Measurements from ENCODE around the gene ZNF484. TPM values are rescaled to one million over a fixed set of nuclear protein-coding genes. Genes with fewer than 3 reads are reported as not detected.
"Not testable (repeated sequence)": the region's sequence is repeated elsewhere in the genome, so short reads cannot be mapped to it uniquely, and the experiment has no call there.

Gene ZNF484
- total RNA-seq, 2 experiments from 2014 or later, result 13.0 to 14.4 TPM

DNA sequence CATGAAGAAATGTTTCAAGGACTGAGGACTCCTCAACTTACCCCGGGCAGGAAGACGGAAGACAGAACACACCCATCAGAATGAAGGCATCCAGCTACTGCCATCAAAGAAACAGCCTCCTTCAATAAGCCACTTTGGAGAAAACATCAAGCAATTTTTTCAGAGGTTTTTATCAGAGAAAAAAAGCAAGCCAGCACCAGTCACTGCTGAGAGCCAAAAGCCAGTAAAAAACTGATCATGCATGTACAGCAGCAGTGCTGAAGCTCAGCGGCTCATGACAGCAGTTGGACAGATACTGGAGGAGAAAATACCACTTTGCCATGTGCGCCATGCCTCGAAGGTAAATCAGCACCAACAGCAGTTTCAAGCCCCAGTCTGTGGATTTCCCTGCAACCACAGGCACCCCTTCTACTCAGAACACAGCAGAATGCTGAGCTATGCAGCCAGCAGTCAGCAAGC lies 10.1 kb upstream of the ZNF484 start:
- peak overlapping the region; percentile 54 for H3K27ac Mint-ChIP-seq
- POLR2A ChIA-PET, result no interaction called here
- no peaks in the 10 kb centered on the region for H3K9me3 Mint-ChIP-seq
- H3K36me3 Mint-ChIP-seq (ENCODE audit: low read depth), result peaks cover 6% of the 10 kb centered on the region
- H3K4me1 Mint-ChIP-seq, result peaks cover 40% of the 10 kb centered on the region
- CTCF ChIA-PET, result no interaction called here
- H3K4me3 Mint-ChIP-seq, result peak overlapping the region; percentile 31
- peak; percentile 35 for DNase-seq
- H3K27me3 Mint-ChIP-seq, result peaks cover 9% of the 10 kb centered on the region

DNA sequence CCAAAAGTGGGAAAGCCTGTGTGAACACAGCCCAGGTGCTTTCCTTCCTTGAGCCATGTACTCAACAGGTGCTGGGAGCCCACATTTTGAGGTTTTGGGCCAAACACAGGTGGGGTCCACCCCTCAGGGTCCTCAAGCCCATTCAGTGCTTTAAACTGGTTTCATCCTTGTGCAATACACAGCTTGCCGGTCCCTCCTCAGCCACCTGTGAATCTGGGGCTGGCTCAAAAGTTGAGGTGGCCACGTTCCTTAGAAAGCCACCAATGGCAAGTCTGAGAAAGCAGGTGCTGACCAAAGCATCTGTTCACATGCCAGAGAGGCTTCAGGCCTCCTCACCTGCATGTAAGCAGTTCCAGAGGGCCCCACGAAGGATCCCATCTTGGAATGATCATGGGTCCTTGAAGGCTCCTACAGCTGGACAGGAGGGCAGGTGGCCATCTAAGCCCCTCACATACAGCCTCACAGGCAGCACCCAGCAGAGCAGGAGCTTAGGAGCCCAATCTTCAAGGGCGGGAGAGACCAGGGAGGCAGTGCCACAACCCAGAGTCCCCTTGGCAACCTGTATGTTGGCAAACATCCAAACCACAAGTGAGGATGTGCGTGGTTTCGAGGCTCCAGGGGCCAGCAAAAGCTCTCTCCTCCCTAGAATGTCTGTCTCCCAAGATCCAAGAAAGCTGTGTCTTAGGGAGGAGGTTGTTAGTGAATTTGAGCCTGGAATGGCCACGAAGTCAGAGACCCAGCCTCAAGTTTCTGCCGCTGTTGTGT lies 9.2 kb upstream of the ZNF484 start:
- H3K9me3 Mint-ChIP-seq; H3K27me3 Mint-ChIP-seq; H3K36me3 Mint-ChIP-seq (ENCODE audit: low read depth); POLR2A ChIA-PET; CTCF ChIA-PET: not testable (repeated sequence)
- DNase-seq, result peak; percentile 65
- Mint-ChIP-seq H3K4me3 (peak overlapping the region; percentile 10), H3K27ac (peak overlapping the region; percentile 16), H3K4me1 (peaks cover 35% of the 10 kb centered on the region)

DNA sequence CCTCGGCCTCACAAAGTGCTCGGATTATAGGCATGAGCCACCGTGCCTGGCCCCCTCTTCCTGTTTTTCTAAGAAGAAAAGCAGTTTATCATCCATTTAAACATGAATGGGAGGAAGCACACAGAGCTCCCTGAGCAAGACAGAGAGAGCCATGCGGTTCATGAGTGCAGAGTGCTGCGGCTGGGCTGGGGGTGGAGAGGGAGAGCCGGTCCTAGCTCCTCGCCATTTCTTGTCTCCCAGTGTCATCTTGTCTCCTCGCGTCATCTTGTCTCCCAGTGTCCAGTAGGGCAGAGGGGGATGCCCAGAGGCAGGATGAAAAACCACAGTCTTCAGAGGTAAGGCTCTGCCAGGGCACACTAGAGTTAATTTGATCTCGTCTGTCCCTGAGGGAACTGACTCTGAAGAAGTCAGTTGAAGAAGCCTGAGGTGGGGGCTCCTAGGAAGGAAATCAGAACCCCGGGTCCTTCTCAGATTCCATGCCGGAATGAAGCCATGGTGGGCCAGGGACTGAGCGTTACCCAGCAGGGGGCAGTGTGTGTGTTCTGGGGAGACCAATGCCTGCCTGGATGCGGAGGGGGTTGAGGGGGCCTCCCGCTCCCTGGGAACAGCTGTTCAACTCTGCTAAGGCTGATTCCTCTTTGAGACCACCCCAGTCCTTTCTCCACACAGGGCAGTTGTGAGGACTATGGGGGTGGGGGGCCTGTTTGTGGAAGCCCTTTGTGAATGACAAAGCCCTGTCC lies 6.0 kb upstream of the ZNF484 start:
- CTCF ChIA-PET, result interaction anchor here (0.7 kb wide), 1 partner anchor 11 kb away, joined by 3 read pairs; no protein-coding TSS in a partner anchor
- H3K9me3 Mint-ChIP-seq; DNase-seq; H3K36me3 Mint-ChIP-seq (ENCODE audit: low read depth); H3K4me3 Mint-ChIP-seq; POLR2A ChIA-PET; H3K27me3 Mint-ChIP-seq: not testable (repeated sequence)
- peaks cover 34% of the 10 kb centered on the region for H3K4me1 Mint-ChIP-seq
- H3K27ac Mint-ChIP-seq, result peak overlapping the region; percentile 62

DNA sequence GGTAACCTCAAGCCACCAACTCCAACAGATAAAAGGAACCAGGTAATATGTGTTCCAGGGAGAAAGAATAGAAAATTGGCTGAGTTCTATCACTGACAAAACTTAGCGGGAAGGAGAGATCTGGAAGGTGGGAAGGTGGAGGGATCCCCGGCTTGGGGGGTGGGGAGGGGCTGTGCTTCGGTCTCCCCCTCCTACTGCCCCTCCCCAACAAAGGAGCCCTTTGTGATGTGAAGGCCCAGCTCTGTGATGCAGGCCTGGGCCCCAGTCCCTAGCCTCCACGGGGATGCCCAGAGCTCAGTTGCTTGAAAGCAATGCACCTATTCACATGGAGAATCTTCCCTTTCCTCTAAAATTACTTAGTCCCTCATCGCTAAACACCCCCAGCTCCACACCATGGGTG lies 4.4 kb upstream of the ZNF484 start:
- H3K9me3 Mint-ChIP-seq, result peaks cover 6% of the 10 kb centered on the region
- H3K4me1 Mint-ChIP-seq, result peaks cover 31% of the 10 kb centered on the region
- POLR2A ChIA-PET, result no interaction called here
- DNase-seq, result no peak
- H3K27ac Mint-ChIP-seq, result no peak overlapping the region
- H3K4me3 Mint-ChIP-seq, result no peak overlapping the region
- peaks cover 5% of the 10 kb centered on the region for H3K27me3 Mint-ChIP-seq
- CTCF ChIA-PET, result no interaction called here
- peaks cover 15% of the 10 kb centered on the region for H3K36me3 Mint-ChIP-seq (ENCODE audit: low read depth)

DNA sequence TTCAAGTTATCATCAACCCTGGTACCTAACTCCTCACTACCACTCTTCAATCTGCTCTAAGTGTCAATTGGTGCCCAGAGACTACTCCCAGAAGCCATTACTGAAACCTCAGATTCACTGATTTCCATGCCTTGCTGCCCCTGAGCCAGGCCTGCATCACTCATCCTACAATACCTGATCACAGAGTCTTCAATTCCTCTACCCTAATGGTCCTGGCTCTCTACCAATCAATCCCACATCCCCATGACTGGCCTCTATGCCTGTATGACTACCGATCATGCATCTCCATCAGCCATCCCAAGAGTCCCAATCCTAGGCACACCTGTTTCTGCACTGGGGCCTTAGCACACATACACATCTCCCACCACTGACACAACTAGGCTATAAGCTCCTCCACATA lies 2.5 kb downstream of the ZNF484 start:
- Mint-ChIP-seq H3K4me3 (no peak overlapping the region), H3K27me3 (no peaks in the 10 kb centered on the region), H3K4me1 (peaks cover 51% of the 10 kb centered on the region), H3K27ac (no peak overlapping the region), H3K9me3 (peaks cover 8% of the 10 kb centered on the region), H3K36me3 (ENCODE audit: low read depth) (peaks cover 54% of the 10 kb centered on the region)
- no peak for DNase-seq
- POLR2A ChIA-PET, result no interaction called here
- CTCF ChIA-PET, result no interaction called here

DNA sequence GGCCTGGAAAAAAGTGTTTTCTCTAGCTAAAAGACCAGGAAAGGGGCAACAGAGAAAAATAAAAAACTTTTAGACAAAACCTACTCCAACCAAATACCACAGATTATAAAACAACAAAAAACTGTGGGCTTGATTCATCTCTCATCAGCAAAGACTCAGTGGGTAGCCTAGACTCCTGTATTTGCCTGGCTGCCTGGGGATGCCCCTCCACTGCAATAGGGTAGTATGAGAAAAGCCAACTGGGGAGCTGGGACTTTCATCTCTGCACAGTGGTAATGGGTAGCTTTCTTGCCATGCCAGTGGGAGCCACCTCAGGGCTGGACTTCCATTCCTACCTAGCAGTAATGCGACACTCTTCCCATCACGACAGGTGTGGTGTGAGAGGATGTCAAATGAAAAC lies 7.5 kb downstream of the ZNF484 start:
- Mint-ChIP-seq H3K27me3 (no peaks in the 10 kb centered on the region), H3K36me3 (ENCODE audit: low read depth) (peaks cover 73% of the 10 kb centered on the region), H3K9me3 (peaks cover 8% of the 10 kb centered on the region), H3K4me1 (peaks cover 25% of the 10 kb centered on the region), H3K4me3 (no peak overlapping the region), H3K27ac (no peak overlapping the region)
- no peak for DNase-seq
- ChIA-PET CTCF (interaction anchor here (0.6 kb wide), 1 partner anchor 593 kb away, joined by 3 read pairs; no protein-coding TSS in a partner anchor), POLR2A (no interaction called here)

DNA sequence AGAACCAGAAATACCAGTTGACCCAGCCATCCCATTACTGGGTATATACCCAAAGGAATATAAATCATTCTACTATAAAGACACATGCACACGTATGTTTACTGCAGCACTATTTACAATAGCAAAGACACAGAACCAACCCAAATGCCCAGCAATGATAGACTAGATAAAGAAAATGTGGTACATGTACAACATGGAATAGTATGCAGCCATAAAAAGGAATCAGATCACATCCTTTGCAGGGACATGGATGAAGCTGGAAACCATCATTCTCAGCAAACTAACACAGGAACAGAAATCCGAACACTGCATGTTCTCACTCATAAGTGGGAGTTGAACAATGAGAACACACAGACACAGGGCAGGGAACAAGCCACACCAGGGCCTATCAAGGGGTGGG lies 11.2 kb downstream of the ZNF484 start:
- Mint-ChIP-seq H3K4me1 (peaks cover 22% of the 10 kb centered on the region), H3K36me3 (ENCODE audit: low read depth) (peaks cover 88% of the 10 kb centered on the region), H3K9me3 (peaks cover 14% of the 10 kb centered on the region)
- CTCF ChIA-PET, result interaction anchor here (1.7 kb wide), 1 partner anchor 23 kb away, joined by 3 read pairs; no protein-coding TSS in a partner anchor
- POLR2A ChIA-PET, H3K27ac Mint-ChIP-seq, H3K4me3 Mint-ChIP-seq, H3K27me3 Mint-ChIP-seq, DNase-seq: not testable (repeated sequence)

DNA sequence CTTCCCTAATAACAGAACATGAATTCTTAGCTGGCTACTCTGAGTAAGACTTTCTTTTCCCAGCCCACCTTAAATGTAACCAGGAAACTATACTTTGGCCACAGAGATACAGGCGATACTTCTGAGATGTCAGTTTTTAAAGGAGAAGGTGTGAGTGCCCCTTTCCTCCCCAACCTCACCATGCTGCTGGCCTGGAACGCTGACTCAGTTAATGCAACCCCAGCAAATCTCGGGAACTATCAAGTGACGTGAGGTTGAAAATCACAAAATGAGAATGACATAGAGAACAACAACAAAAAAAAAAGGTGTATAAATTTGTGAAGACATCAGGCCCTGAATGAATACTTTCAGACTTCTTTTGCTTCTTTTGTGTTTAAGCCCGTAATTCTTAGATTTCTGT lies 13.7 kb downstream of the ZNF484 start:
- Mint-ChIP-seq H3K27ac (no peak overlapping the region), H3K9me3 (peaks cover 22% of the 10 kb centered on the region), H3K27me3 (no peaks in the 10 kb centered on the region), H3K36me3 (ENCODE audit: low read depth) (peaks cover 89% of the 10 kb centered on the region), H3K4me3 (no peak overlapping the region), H3K4me1 (peaks cover 21% of the 10 kb centered on the region)
- CTCF ChIA-PET, result no interaction called here
- POLR2A ChIA-PET, result interaction anchor here (0.6 kb wide), 1 partner anchor 126 kb away, joined by 5 read pairs; no protein-coding TSS in a partner anchor
- DNase-seq, result no peak

DNA sequence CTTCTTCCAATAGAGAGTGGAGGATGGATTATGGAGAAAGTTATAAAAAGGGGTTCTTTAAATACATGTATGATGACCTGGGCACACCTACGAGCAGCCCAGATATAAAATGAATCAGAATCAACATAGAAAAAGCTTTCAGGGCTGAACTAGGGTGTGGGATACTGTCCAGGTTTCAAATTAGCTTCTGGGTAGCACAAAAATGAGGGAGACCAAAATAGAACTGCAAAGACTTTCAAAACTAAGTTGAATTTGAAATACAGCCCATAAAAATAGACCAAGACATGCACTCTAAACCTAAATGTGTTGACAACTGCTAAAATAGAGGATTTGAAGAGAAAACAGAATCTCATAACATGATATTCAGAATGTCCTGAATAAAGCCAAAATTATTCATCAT lies 17.0 kb downstream of the ZNF484 start:
- POLR2A ChIA-PET, result interaction anchor here (0.5 kb wide), 1 partner anchor 13 kb away, joined by 4 read pairs; no protein-coding TSS in a partner anchor
- Mint-ChIP-seq H3K4me1 (peaks cover 18% of the 10 kb centered on the region), H3K27me3 (no peaks in the 10 kb centered on the region), H3K4me3 (no peak overlapping the region), H3K9me3 (peaks cover 17% of the 10 kb centered on the region), H3K27ac (no peak overlapping the region), H3K36me3 (ENCODE audit: low read depth) (peaks cover 86% of the 10 kb centered on the region)
- CTCF ChIA-PET, result no interaction called here
- no peak for DNase-seq

DNA sequence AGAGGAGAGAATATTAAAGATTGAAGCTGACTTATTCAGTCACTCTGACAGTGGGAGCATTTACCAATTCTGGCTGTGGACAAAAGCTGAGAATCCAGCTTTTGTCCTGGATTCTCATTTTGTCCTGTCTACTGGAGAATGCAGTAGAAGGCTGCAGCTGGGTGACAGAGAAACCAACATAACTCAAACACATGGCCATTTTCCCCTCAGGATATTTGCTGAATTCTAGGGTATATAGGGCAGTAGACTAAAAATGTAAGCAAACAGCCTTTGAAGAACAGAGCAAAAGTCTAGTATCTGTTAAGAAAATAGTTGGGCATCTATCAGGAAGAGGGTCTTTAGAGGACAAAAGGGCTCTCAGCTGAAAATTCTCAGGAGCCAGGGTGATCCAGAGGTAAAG lies 20.6 kb downstream of the ZNF484 start:
- DNase-seq, result no peak
- peaks cover 18% of the 10 kb centered on the region for H3K9me3 Mint-ChIP-seq
- peaks cover 83% of the 10 kb centered on the region for H3K36me3 Mint-ChIP-seq (ENCODE audit: low read depth)
- peaks cover 11% of the 10 kb centered on the region for H3K4me1 Mint-ChIP-seq
- ChIA-PET POLR2A (no interaction called here), CTCF (interaction anchor here (0.6 to 0.9 kb wide), 3 partner anchors 9 to 72 kb away, joined by 3 to 4 read pairs (median 4); no protein-coding TSS in a partner anchor)
- no peak overlapping the region for H3K4me3 Mint-ChIP-seq
- H3K27ac Mint-ChIP-seq, result peak overlapping the region; percentile 37
- no peaks in the 10 kb centered on the region for H3K27me3 Mint-ChIP-seq

DNA sequence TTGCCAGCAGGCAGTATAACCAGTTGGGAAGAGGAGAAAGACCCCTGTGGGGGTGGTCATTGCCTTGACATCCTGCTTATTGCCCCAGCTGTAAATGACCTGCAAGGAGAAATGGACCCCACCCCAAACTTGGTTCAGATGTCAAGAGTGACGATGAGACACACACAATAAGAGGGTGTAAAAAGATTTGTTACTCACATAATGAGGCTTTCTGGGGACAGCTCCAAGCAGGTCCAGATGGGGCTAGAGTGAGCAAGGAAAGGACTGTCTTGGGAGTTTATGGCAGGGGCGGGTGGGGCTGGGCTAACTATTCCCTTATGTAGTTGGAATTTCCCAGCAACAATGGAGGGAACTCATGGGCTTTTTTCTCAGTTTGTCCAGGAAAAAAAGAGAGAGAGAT lies 24.1 kb downstream of the ZNF484 start:
- H3K4me3 Mint-ChIP-seq, result no peak overlapping the region
- DNase-seq, result no peak
- no peak overlapping the region for H3K27ac Mint-ChIP-seq
- peaks cover 85% of the 10 kb centered on the region for H3K36me3 Mint-ChIP-seq (ENCODE audit: low read depth)
- peaks cover 12% of the 10 kb centered on the region for H3K9me3 Mint-ChIP-seq
- H3K4me1 Mint-ChIP-seq, result no peaks in the 10 kb centered on the region
- ChIA-PET CTCF (no interaction called here), POLR2A (no interaction called here)
- H3K27me3 Mint-ChIP-seq, result no peaks in the 10 kb centered on the region

DNA sequence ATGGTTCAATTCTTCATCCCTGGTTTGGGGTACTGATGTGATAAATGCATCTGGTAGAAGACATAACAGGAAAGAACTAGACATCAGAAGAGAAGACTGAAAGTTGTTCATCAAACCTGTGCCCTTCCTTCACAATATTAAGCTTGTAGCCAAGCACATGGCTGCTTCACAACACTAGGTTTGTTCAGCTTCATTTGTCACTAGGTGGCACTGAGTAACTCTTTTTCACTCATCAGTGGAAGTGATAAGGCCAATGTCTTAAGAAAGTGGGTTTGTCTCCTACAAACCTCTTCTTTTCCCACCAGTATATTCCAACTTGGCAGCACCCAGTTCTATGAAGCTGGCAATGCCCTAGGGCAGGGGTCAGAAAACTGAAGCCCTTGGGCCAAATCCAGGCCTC lies 26.9 kb downstream of the ZNF484 start:
- CTCF ChIA-PET, result no interaction called here
- DNase-seq, result peak; percentile 10
- no peaks in the 10 kb centered on the region for H3K4me1 Mint-ChIP-seq
- H3K9me3 Mint-ChIP-seq, result peaks cover 35% of the 10 kb centered on the region
- H3K27me3 Mint-ChIP-seq, result no peaks in the 10 kb centered on the region
- H3K4me3 Mint-ChIP-seq, result no peak overlapping the region
- POLR2A ChIA-PET, result no interaction called here
- H3K27ac Mint-ChIP-seq, result no peak overlapping the region
- H3K36me3 Mint-ChIP-seq (ENCODE audit: low read depth), result peaks cover 89% of the 10 kb centered on the region

DNA sequence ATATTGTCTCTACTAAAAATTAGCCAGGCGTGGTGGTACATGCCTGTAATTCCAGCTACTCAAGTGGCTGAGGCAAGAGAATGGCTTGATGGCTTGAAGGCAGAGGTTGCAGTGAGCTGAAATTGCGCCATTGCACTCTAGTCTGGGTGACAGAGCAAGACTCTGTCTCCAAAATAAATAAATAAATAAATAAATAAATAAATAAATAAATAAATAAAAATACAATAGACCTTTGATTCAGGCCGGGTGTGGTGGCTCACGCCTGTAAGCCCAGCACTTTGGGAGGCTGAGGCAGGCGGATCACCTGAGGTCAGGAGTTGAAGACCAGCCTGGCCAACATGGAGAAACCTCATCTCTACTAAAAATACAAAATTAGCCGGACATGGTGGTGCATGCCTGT lies 29.1 kb downstream of the ZNF484 start:
- H3K4me1 Mint-ChIP-seq, H3K4me3 Mint-ChIP-seq, POLR2A ChIA-PET, H3K27me3 Mint-ChIP-seq, H3K27ac Mint-ChIP-seq, DNase-seq: not testable (repeated sequence)
- H3K9me3 Mint-ChIP-seq, result peaks cover 41% of the 10 kb centered on the region
- CTCF ChIA-PET, result interaction anchor here (1.2 kb wide), 1 partner anchor 9 kb away, joined by 4 read pairs; no protein-coding TSS in a partner anchor
- H3K36me3 Mint-ChIP-seq (ENCODE audit: low read depth), result peaks cover 85% of the 10 kb centered on the region
